Kidney (tissue), 14 donors: Measurements from ENCODE around the gene UBR3. TPM values are rescaled to one million over a fixed set of nuclear protein-coding genes. Genes with fewer than 3 reads are reported as not detected.
A peak's percentile ranks its signal among the peaks of the same experiment; 100 is the strongest.

Source experiments
- DNase-seq, 5 donors: peaks; one replicate each; pipeline ENCODE4 v3.0.0-alpha.2; 2013 to 2020
- FAIRE-seq: peaks from 2 replicates; lab custom pipeline; 2012; peaks lifted over from hg19 to GRCh38; lab: Jason Lieb, UNC
- H3K27ac ChIP-seq, 2 donors: one replicate each; pipeline ENCODE4 v1.7.0; 2013; ENCODE audit warnings: low read depth in 2 of 2, low read length in 2 of 2, inconsistent platforms in 1 of 2
- H3K27me3 ChIP-seq: one replicate; pipeline ENCODE4 v1.7.1; 2013; ENCODE audit warnings: low read length, inconsistent platforms; ENCODE audit not compliant: control insufficient read depth, insufficient read depth
- H3K36me3 ChIP-seq, 3 donors: one replicate each; pipeline versions ENCODE4 v1.7.0 to v1.7.1; 2013; ENCODE audit warnings: low read length in 3 of 3, control low read depth in 1 of 3, inconsistent platforms in 1 of 3; ENCODE audit not compliant: insufficient read depth in 3 of 3, control insufficient read depth in 2 of 3
- H3K4me1 ChIP-seq, 3 donors: one replicate each; pipeline versions ENCODE4 v1.7.0 to v1.7.1; 2013; ENCODE audit warnings: low read length in 3 of 3, inconsistent platforms in 1 of 3, low read depth in 1 of 3; ENCODE audit not compliant: control insufficient read depth in 2 of 3, insufficient read depth in 2 of 3
- H3K4me3 ChIP-seq, 3 donors: one replicate each; pipeline versions ENCODE4 v1.7.0 to v1.8.1; 2013; ENCODE audit warnings: low read length in 3 of 3, control low read depth in 1 of 3, inconsistent platforms in 1 of 3
- H3K9ac ChIP-seq, 3 donors: one replicate each; pipeline versions ENCODE4 v1.7.0 to v1.7.1; 2013; ENCODE audit warnings: low read length in 3 of 3, control low read depth in 1 of 3, inconsistent platforms in 1 of 3
- H3K9me3 ChIP-seq, 3 donors: one replicate each; pipeline versions ENCODE4 v1.7.0 to v1.7.1; 2013; ENCODE audit warnings: low read length in 3 of 3, control low read depth in 1 of 3, inconsistent platforms in 1 of 3; ENCODE audit not compliant: control insufficient read depth in 2 of 3, insufficient read depth in 1 of 3
- intact Hi-C: fragments of 100-400 bp; cut with DNase I; formaldehyde crosslinking; loops from one replicate; pipeline ENCODE4 v1.11.1; 2022
- polyA plus RNA-seq: library from polyadenylated mRNA; stranded (reverse); fragments of 350-450 nt; fragmentation: Illumina TruSeq; extraction: RNeasy Lipid Tissue Mini Kit (QIAGEN cat#74804); gene quantifications from one replicate; pipeline ENCODE4 v1.2.3, GENCODE V29; 2014; ENCODE audit warnings: low read depth, low replicate concordance; ENCODE audit not compliant: insufficient read depth
- total RNA-seq: library from RNA; stranded (reverse); fragmentation: NEBNext Ultra II Directional; extraction: Animal tissue kit (Norgen Biotek cat#: 25700); gene quantifications from one replicate; pipeline ENCODE4 v1.2.1, GENCODE V29; 2021
- TF ChIP-seq, protein P1 (sequence below): IDR thresholded peaks from 3 replicates; pipeline ENCODE4 v1.5.1; 2012; ENCODE audit warnings: mild to moderate bottlenecking, moderate library complexity, borderline replicate concordance; ENCODE audit not compliant: insufficient read depth; ENCODE audit errors: extremely low read depth
- donor health status: control.
- donor health status: control.
- donor health status: control.
- donor health status: control.
- donor health status: control.
- donor health status: DM: yes; HTN: yes; CAD: no.
- donor health status: Normal renal cell carcinoma (clear cell type).

The UBR3 gene
- total and polyA plus RNA-seq, 2 donors from 2014 or later, result 10.2 to 41.0 TPM

- no peak overlapping the region for H3K9ac ChIP-seq
- no peak overlapping the region for H3K4me3 ChIP-seq
- H3K4me1 ChIP-seq, result no peaks in the 10 kb centered on the region
- no peaks in the 10 kb centered on the region for H3K27me3 ChIP-seq
- DNase-seq, result no peak
- TF ChIP-seq, protein P1, sequence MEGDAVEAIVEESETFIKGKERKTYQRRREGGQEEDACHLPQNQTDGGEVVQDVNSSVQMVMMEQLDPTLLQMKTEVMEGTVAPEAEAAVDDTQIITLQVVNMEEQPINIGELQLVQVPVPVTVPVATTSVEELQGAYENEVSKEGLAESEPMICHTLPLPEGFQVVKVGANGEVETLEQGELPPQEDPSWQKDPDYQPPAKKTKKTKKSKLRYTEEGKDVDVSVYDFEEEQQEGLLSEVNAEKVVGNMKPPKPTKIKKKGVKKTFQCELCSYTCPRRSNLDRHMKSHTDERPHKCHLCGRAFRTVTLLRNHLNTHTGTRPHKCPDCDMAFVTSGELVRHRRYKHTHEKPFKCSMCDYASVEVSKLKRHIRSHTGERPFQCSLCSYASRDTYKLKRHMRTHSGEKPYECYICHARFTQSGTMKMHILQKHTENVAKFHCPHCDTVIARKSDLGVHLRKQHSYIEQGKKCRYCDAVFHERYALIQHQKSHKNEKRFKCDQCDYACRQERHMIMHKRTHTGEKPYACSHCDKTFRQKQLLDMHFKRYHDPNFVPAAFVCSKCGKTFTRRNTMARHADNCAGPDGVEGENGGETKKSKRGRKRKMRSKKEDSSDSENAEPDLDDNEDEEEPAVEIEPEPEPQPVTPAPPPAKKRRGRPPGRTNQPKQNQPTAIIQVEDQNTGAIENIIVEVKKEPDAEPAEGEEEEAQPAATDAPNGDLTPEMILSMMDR, result no peak
- H3K27ac ChIP-seq, result no peak overlapping the region
- intact Hi-C loops, result no loop called here
- no peaks in the 10 kb centered on the region for H3K36me3 ChIP-seq
- no peaks in the 10 kb centered on the region for H3K9me3 ChIP-seq
- no peak for FAIRE-seq
Observed at GRCh38 chr2:170098626-170099312, 271.5 kb downstream of the UBR3 start.

GRCh38 chr2:170101789-170102188 lies 274.5 kb downstream of the UBR3 start:
- no peaks in the 10 kb centered on the region for H3K4me1 ChIP-seq
- FAIRE-seq (no peak), DNase-seq (no peak)
- TF ChIP-seq, protein P1, result no peak
- H3K27ac ChIP-seq, result no peak overlapping the region
- no peak overlapping the region for H3K4me3 ChIP-seq
- no peak overlapping the region for H3K9ac ChIP-seq
- H3K27me3 ChIP-seq, result no peaks in the 10 kb centered on the region
- intact Hi-C loops, result no loop called here
- H3K9me3 ChIP-seq, result no peaks in the 10 kb centered on the region
- H3K36me3 ChIP-seq, result no peaks in the 10 kb centered on the region

- FAIRE-seq (no peak), DNase-seq (peak in 1 of 5 donors; percentile 24)
- no peak overlapping the region for H3K27ac ChIP-seq
- intact Hi-C loops, result no loop called here
- TF ChIP-seq, protein P1, result no peak
- no peak overlapping the region for H3K4me3 ChIP-seq
- H3K9me3 ChIP-seq, result no peaks in the 10 kb centered on the region
- no peaks in the 10 kb centered on the region for H3K36me3 ChIP-seq
- no peaks in the 10 kb centered on the region for H3K4me1 ChIP-seq
- no peaks in the 10 kb centered on the region for H3K27me3 ChIP-seq
- no peak overlapping the region for H3K9ac ChIP-seq
Observed at GRCh38 chr2:170106102-170106840, 279.0 kb downstream of the UBR3 start.
